Kidney (tissue), 14 donors: ENCODE results near the gene SNX19. TPM values are rescaled to one million over a fixed set of nuclear protein-coding genes. Genes with fewer than 3 reads are reported as not detected.

Experiments used
- DNase-seq, 5 donors: peaks; one replicate each; pipeline ENCODE4 v3.0.0-alpha.2; 2013 to 2020
- FAIRE-seq: peaks from 2 replicates; lab custom pipeline; 2012; peaks lifted over from hg19 to GRCh38; lab: Jason Lieb, UNC
- H3K27ac ChIP-seq, 2 donors: one replicate each; pipeline ENCODE4 v1.7.0; 2013; ENCODE audit warnings: low read depth in 2 of 2, low read length in 2 of 2, inconsistent platforms in 1 of 2
- H3K27me3 ChIP-seq: one replicate; pipeline ENCODE4 v1.7.1; 2013; ENCODE audit warnings: low read length, inconsistent platforms; ENCODE audit not compliant: control insufficient read depth, insufficient read depth
- H3K36me3 ChIP-seq, 3 donors: one replicate each; pipeline versions ENCODE4 v1.7.0 to v1.7.1; 2013; ENCODE audit warnings: low read length in 3 of 3, control low read depth in 1 of 3, inconsistent platforms in 1 of 3; ENCODE audit not compliant: insufficient read depth in 3 of 3, control insufficient read depth in 2 of 3
- H3K4me1 ChIP-seq, 3 donors: one replicate each; pipeline versions ENCODE4 v1.7.0 to v1.7.1; 2013; ENCODE audit warnings: low read length in 3 of 3, inconsistent platforms in 1 of 3, low read depth in 1 of 3; ENCODE audit not compliant: control insufficient read depth in 2 of 3, insufficient read depth in 2 of 3
- H3K4me3 ChIP-seq, 3 donors: one replicate each; pipeline versions ENCODE4 v1.7.0 to v1.8.1; 2013; ENCODE audit warnings: low read length in 3 of 3, control low read depth in 1 of 3, inconsistent platforms in 1 of 3
- H3K9ac ChIP-seq, 3 donors: one replicate each; pipeline versions ENCODE4 v1.7.0 to v1.7.1; 2013; ENCODE audit warnings: low read length in 3 of 3, control low read depth in 1 of 3, inconsistent platforms in 1 of 3
- H3K9me3 ChIP-seq, 3 donors: one replicate each; pipeline versions ENCODE4 v1.7.0 to v1.7.1; 2013; ENCODE audit warnings: low read length in 3 of 3, control low read depth in 1 of 3, inconsistent platforms in 1 of 3; ENCODE audit not compliant: control insufficient read depth in 2 of 3, insufficient read depth in 1 of 3
- CTCF ChIP-seq: IDR thresholded peaks from 3 replicates; pipeline ENCODE4 v1.5.1; 2012; ENCODE audit warnings: mild to moderate bottlenecking, moderate library complexity, borderline replicate concordance; ENCODE audit not compliant: insufficient read depth; ENCODE audit errors: extremely low read depth
- intact Hi-C: fragments of 100-400 bp; cut with DNase I; formaldehyde crosslinking; loops from one replicate; pipeline ENCODE4 v1.11.1; 2022
- polyA plus RNA-seq: library from polyadenylated mRNA; stranded (reverse); fragments of 350-450 nt; fragmentation: Illumina TruSeq; extraction: RNeasy Lipid Tissue Mini Kit (QIAGEN cat#74804); gene quantifications from one replicate; pipeline ENCODE4 v1.2.3, GENCODE V29; 2014; ENCODE audit warnings: low read depth, low replicate concordance; ENCODE audit not compliant: insufficient read depth
- total RNA-seq: library from RNA; stranded (reverse); fragmentation: NEBNext Ultra II Directional; extraction: Animal tissue kit (Norgen Biotek cat#: 25700); gene quantifications from one replicate; pipeline ENCODE4 v1.2.1, GENCODE V29; 2021
- donor health status: control.
- donor health status: control.
- donor health status: control.
- donor health status: control.
- donor health status: control.
- donor health status: DM: yes; HTN: yes; CAD: no.
- donor health status: Normal renal cell carcinoma (clear cell type).

SNX19 gene
- total and polyA plus RNA-seq, 2 donors from 2014 or later = 16.9 to 67.5 TPM

GRCh38 chr11:130879836-130880235, 36.4 kb downstream of the SNX19 start:
- Histone ChIP-seq H3K4me1 (no peaks in the 10 kb centered on the region), H3K9me3 (no peaks in the 10 kb centered on the region), H3K4me3 (no peak overlapping the region), H3K27ac (no peak overlapping the region), H3K9ac (no peak overlapping the region), H3K27me3 (no peaks in the 10 kb centered on the region), H3K36me3 (peaks cover 9 to 67% (median 60%) of the 10 kb centered on the region in 3 donors)
- DNase-seq (no peak), FAIRE-seq (no peak)
- TF ChIP-seq CTCF = no peak
- intact Hi-C loops = no loop called here

- Histone ChIP-seq H3K4me3 (no peak overlapping the region), H3K9me3 (no peaks in the 10 kb centered on the region), H3K4me1 (no peaks in the 10 kb centered on the region), H3K36me3 (peaks cover 7 to 53% (median 46%) of the 10 kb centered on the region in 3 donors), H3K9ac (no peak overlapping the region), H3K27me3 (no peaks in the 10 kb centered on the region), H3K27ac (no peak overlapping the region)
- TF ChIP-seq CTCF = no peak
- no peak for DNase-seq
- intact Hi-C loops = no loop called here
- no peak for FAIRE-seq
Measured at GRCh38 chr11:130876931-130877915, 39.1 kb downstream of the SNX19 start.

- Histone ChIP-seq H3K4me1 (no peaks in the 10 kb centered on the region), H3K27me3 (no peaks in the 10 kb centered on the region), H3K9ac (no peak overlapping the region), H3K36me3 (peaks cover 7 to 43% (median 41%) of the 10 kb centered on the region in 3 donors), H3K4me3 (no peak overlapping the region), H3K27ac (no peak overlapping the region), H3K9me3 (no peaks in the 10 kb centered on the region)
- intact Hi-C loops = no loop called here
- TF ChIP-seq CTCF = no peak
- DNase-seq (no peak), FAIRE-seq (no peak)
Measured at GRCh38 chr11:130876100-130876499, 40.2 kb downstream of the SNX19 start.
